ENCODE data around the gene ANO3.

- TF ChIP-seq EZH2 (IDR thresholded peaks at IDR 0.05; ENCODE audit: borderline replicate concordance, insufficient read depth, low read depth, low read length, poor library complexity, severe bottlenecking) (no peak), CTCF (IDR thresholded peaks at IDR 0.05) (no peak)
Measured at GRCh38 chr11:26550022-26550421, 218.1 kb downstream of the ANO3 start.
